HEK293 (cell line): ENCODE data around the gene CCDC142.

Experiments
- AEBP2 ChIP-seq: fragments of 450-650 bp; formaldehyde crosslinking; IDR thresholded peaks from 2 replicates; pipeline ENCODE4 v1.5.1; 2016; ENCODE audit warnings: missing biosample characterization, missing genetic modification characterization, borderline replicate concordance
- ATF2 ChIP-seq: fragments of 450-650 bp; formaldehyde crosslinking; IDR thresholded peaks from 2 replicates; pipeline ENCODE4 v1.5.1; 2016; ENCODE audit warnings: missing biosample characterization, missing genetic modification characterization, low read depth
- GLI4 ChIP-seq: fragments of 450-650 bp; formaldehyde crosslinking; IDR thresholded peaks from 2 replicates; pipeline ENCODE4 v1.5.1; 2016; ENCODE audit warnings: missing biosample characterization, missing genetic modification characterization
- KLF1 ChIP-seq: fragments of 450-650 bp; formaldehyde crosslinking; IDR thresholded peaks from 2 replicates; pipeline ENCODE4 v1.5.1; 2016; ENCODE audit warnings: missing biosample characterization, missing genetic modification characterization
- KLF16 ChIP-seq: fragments of 450-650 bp; formaldehyde crosslinking; IDR thresholded peaks from 2 replicates; pipeline ENCODE4 v1.5.1; 2017; ENCODE audit warnings: missing biosample characterization, missing genetic modification characterization
- PRDM2 ChIP-seq: fragments of 450-650 bp; formaldehyde crosslinking; IDR thresholded peaks from 2 replicates; pipeline ENCODE4 v1.5.1; 2016; ENCODE audit warnings: missing biosample characterization, missing genetic modification characterization, borderline replicate concordance
- SCRT2 ChIP-seq: fragments of 450-650 bp; formaldehyde crosslinking; IDR thresholded peaks from 2 replicates; pipeline ENCODE4 v1.5.1; 2016; ENCODE audit warnings: missing biosample characterization, missing genetic modification characterization
- ZBTB11 ChIP-seq: fragments of 450-650 bp; formaldehyde crosslinking; conservative IDR thresholded peaks from 2 replicates; pipeline ENCODE4 v1.5.1; 2016; ENCODE audit warnings: low read depth, missing biosample characterization, missing genetic modification characterization
- ZFHX2 ChIP-seq: fragments of 450-650 bp; formaldehyde crosslinking; conservative IDR thresholded peaks from 2 replicates; pipeline ENCODE4 v1.5.1; 2016; ENCODE audit warnings: missing biosample characterization, missing genetic modification characterization
- ZFP69B ChIP-seq: fragments of 450-650 bp; formaldehyde crosslinking; IDR thresholded peaks from 2 replicates; pipeline ENCODE4 v1.5.1; 2016; ENCODE audit warnings: missing biosample characterization, missing genetic modification characterization
- ZNF280D ChIP-seq: fragments of 450-650 bp; formaldehyde crosslinking; IDR thresholded peaks from 2 replicates; pipeline ENCODE4 v1.5.1; 2016; ENCODE audit warnings: missing biosample characterization, missing genetic modification characterization
- ZNF350 ChIP-seq: fragments of 450-650 bp; formaldehyde crosslinking; IDR thresholded peaks from 2 replicates; pipeline ENCODE4 v1.5.0; 2017; ENCODE audit warnings: missing biosample characterization, mild to moderate bottlenecking, missing genetic modification characterization
- ZNF394 ChIP-seq: fragments of 450-650 bp; formaldehyde crosslinking; IDR thresholded peaks from 2 replicates; pipeline ENCODE4 v1.5.1; 2016; ENCODE audit warnings: missing biosample characterization, missing genetic modification characterization, mild to moderate bottlenecking, moderate library complexity, borderline replicate concordance
- ZNF398 ChIP-seq: fragments of 450-650 bp; formaldehyde crosslinking; IDR thresholded peaks from 2 replicates; pipeline ENCODE4 v1.5.1; 2017; ENCODE audit warnings: missing biosample characterization, missing genetic modification characterization
- ZNF48 ChIP-seq: fragments of 450-650 bp; formaldehyde crosslinking; IDR thresholded peaks from 2 replicates; pipeline ENCODE4 v1.5.1; 2016; ENCODE audit warnings: missing biosample characterization, missing genetic modification characterization
- ZNF555 ChIP-seq: fragments of 450-650 bp; formaldehyde crosslinking; conservative IDR thresholded peaks from 2 replicates; pipeline ENCODE4 v1.5.1; 2017; ENCODE audit warnings: missing biosample characterization, mild to moderate bottlenecking, missing genetic modification characterization, inconsistent platforms
- ZSCAN16 ChIP-seq: fragments of 450-650 bp; formaldehyde crosslinking; IDR thresholded peaks from 2 replicates; pipeline ENCODE4 v1.5.1; 2016; ENCODE audit warnings: missing biosample characterization, missing genetic modification characterization
- ZSCAN18 ChIP-seq: fragments of 450-650 bp; formaldehyde crosslinking; IDR thresholded peaks from 2 replicates; pipeline ENCODE4 v1.5.1; 2016; ENCODE audit warnings: missing biosample characterization, missing genetic modification characterization
- ZXDB ChIP-seq: fragments of 450-650 bp; formaldehyde crosslinking; IDR thresholded peaks from 2 replicates; pipeline ENCODE4 v1.5.1; 2016; ENCODE audit warnings: missing biosample characterization, missing genetic modification characterization

The CCDC142 gene

GRCh38 chr2:74440378-74441169, 42.2 kb downstream of the CCDC142 start (continued):
- TF ChIP-seq AEBP2 (tag by site-specific recombination) (no peak; the same call in 1 of the 2 replicates), ZFP69B (tag by site-specific recombination) (peak; percentile 44; the same call in 1 of the 2 replicates), ZFHX2 (tag by site-specific recombination) (peak; percentile 85), KLF16 (peak; percentile 91), PRDM2 (no peak), KLF1 (tag by site-specific recombination) (peak; percentile 49), ATF2 (tag by site-specific recombination) (no peak), SCRT2 (tag by site-specific recombination) (peak; percentile 100), ZNF48 (tag by site-specific recombination) (no peak), ZNF555 (no peak), ZNF398 (tag by site-specific recombination) (peak; percentile 54), ZXDB (tag by site-specific recombination) (peak; percentile 91), ZSCAN18 (tag by site-specific recombination) (no peak), ZBTB11 (tag by site-specific recombination) (peak; percentile 60), ZNF394 (tag by site-specific recombination) (peak; percentile 97), ZNF280D (no peak), ZNF350 (no peak), ZSCAN16 (no peak), GLI4 (no peak)
